MM.1S (cell line): ENCODE results near the gene CTNNA2.

ENCODE experiments used
- CTCF ChIP-seq: fragments of 300-600 bp; sonication (generic); IDR thresholded peaks from 2 replicates; pipeline ENCODE4 v1.5.1; 2016; ENCODE audit warnings: antibody characterized with exemption, low read length, mixed read lengths
- EZH2 ChIP-seq: fragments of 300-600 bp; sonication (generic); optimal IDR thresholded peaks from 2 replicates; pipeline ENCODE3; 2017; ENCODE audit warnings: low read depth, mild to moderate bottlenecking, antibody characterized with exemption, low read length, mixed read lengths
- EZH2phosphoT487 ChIP-seq: fragments of 300-600 bp; sonication (generic); IDR thresholded peaks from 2 replicates; pipeline ENCODE4 v1.6.1; 2018; ENCODE audit warnings: antibody characterized with exemption, low read length

- TF ChIP-seq CTCF (no peak), EZH2phosphoT487 (no peak), EZH2 (no peak)
Measured at GRCh38 chr2:79801082-79801481, 288.2 kb downstream of the CTNNA2 start.
